Activated CD4-positive, alpha-beta memory T cell treated with anti-CD3 and anti-CD28 coated beads for 36 hours (primary cell): ENCODE data around the gene POMP. TPM values are rescaled to one million over a fixed set of nuclear protein-coding genes. Genes with fewer than 3 reads are reported as not detected.

Source experiments
- CTCF ChIA-PET: fragments of 350-600 bp; sonication (Branson Sonifier 250); formaldehyde crosslinking; loops from one replicate; lab custom pipeline; 2021; ENCODE audit warnings: antibody characterized with exemption, inconsistent platforms; lab: Charles Lee
- POLR2A ChIA-PET: fragments of 350-600 bp; sonication (Branson Sonifier 250); formaldehyde crosslinking; loops from one replicate; lab custom pipeline; 2021; ENCODE audit warnings: antibody characterized with exemption; lab: Charles Lee
- DNase-seq: peaks from one replicate; pipeline ENCODE4 v3.0.0-alpha.2; 2020
- H3K27ac Mint-ChIP-seq: one replicate; pipeline ENCODE4 v1.8.0; 2021; ENCODE audit warnings: mixed read lengths
- H3K27me3 Mint-ChIP-seq: one replicate; pipeline ENCODE4 v1.8.0; 2021; ENCODE audit warnings: mixed read lengths
- H3K36me3 Mint-ChIP-seq: one replicate; pipeline ENCODE4 v1.8.0; 2021; ENCODE audit warnings: mixed read lengths
- H3K4me1 Mint-ChIP-seq: one replicate; pipeline ENCODE4 v1.8.0; 2021; ENCODE audit warnings: low read depth, mixed read lengths
- H3K4me3 Mint-ChIP-seq: one replicate; pipeline ENCODE4 v1.8.0; 2021; ENCODE audit warnings: mild to moderate bottlenecking, mixed read lengths
- H3K9me3 Mint-ChIP-seq: one replicate; pipeline ENCODE4 v1.8.0; 2021; ENCODE audit warnings: mixed read lengths
- intact Hi-C: fragments of 100-400 bp; cut with micrococcal nuclease; formaldehyde crosslinking; loops from one replicate; pipeline ENCODE4 v1.15.1; 2023
- total RNA-seq, 2 experiments: library from RNA; stranded (reverse); gene quantifications; one replicate each; pipeline ENCODE4 v1.2.3, GENCODE V29; 2021

Gene POMP
- total RNA-seq, 2 experiments from 2014 or later: 123 to 125 TPM

DNA sequence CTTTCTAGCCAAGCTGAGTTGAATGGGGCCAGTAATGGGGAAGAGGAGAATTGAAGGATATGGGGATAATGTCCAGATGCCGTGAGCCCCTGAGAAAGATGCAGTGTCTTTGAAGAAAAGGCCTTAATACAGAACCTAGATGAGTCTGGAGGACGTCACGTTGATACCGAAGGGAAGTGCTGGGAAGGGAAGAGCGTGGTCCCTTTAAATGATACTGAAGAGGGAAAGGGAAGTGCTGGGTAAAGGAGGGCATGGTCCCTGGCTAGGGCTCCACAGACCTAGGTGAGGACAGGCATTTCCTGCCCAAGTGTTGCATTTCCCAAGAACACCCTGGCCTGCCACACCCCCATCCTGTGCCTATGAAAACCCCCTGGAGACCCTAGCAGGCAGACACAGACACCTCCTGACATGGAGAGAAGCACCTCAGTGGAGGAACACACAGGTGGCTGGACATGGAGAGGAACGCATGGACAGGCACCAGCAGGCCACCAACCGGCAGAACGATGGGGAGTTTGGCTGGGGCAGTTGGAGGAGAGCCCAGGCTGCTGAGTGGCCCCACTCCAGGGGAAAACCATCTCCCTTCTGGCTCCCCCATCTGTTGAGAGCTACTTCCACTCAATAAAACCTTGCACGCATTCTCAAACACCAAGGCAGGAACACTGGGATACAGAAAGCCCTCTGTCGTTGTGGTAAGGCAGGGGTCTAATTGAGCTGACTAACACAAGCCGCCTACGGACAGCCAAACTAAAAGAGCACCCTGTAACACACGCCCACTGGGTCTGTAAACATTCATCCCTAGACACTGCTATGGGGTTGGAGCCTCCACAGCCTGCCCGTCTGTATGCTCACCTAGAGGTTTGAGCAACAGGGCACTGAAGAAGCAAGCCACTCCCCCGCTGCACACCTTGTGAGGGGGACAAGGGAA, 34.9 kb upstream of the POMP start:
- POLR2A ChIA-PET: no interaction called here
- H3K9me3 Mint-ChIP-seq: no peaks in the 10 kb centered on the region
- H3K27me3 Mint-ChIP-seq: no peaks in the 10 kb centered on the region
- CTCF ChIA-PET: no interaction called here
- DNase-seq: no peak
- H3K4me1 Mint-ChIP-seq: peaks cover 7% of the 10 kb centered on the region
- intact Hi-C loops: no loop called here
- H3K36me3 Mint-ChIP-seq: no peaks in the 10 kb centered on the region
- no peak overlapping the region for H3K27ac Mint-ChIP-seq
- H3K4me3 Mint-ChIP-seq: no peak overlapping the region

- CTCF ChIA-PET: no interaction called here
Measured at GRCh38 chr13:28624707-28625432, 34.1 kb upstream of the POMP start.

GRCh38 chr13:28626266-28626665, 32.7 kb upstream of the POMP start:
- Mint-ChIP-seq H3K27ac (no peak overlapping the region), H3K4me1 (peaks cover 7% of the 10 kb centered on the region), H3K36me3 (no peaks in the 10 kb centered on the region), H3K9me3 (no peaks in the 10 kb centered on the region), H3K27me3 (peaks cover 3% of the 10 kb centered on the region), H3K4me3 (no peak overlapping the region)
- intact Hi-C loops: no loop called here
- CTCF ChIA-PET: no interaction called here
- POLR2A ChIA-PET: no interaction called here
- no peak for DNase-seq

More at GRCh38 chr13:28624707-28625432, 34.1 kb upstream of the POMP start:
- no peak for DNase-seq
- POLR2A ChIA-PET: no interaction called here
- intact Hi-C loops: no loop called here
- no peak overlapping the region for H3K4me3 Mint-ChIP-seq
- H3K36me3 Mint-ChIP-seq: no peaks in the 10 kb centered on the region
- H3K9me3 Mint-ChIP-seq: no peaks in the 10 kb centered on the region
- no peak overlapping the region for H3K27ac Mint-ChIP-seq
- H3K4me1 Mint-ChIP-seq: peaks cover 7% of the 10 kb centered on the region
- H3K27me3 Mint-ChIP-seq: no peaks in the 10 kb centered on the region

DNA sequence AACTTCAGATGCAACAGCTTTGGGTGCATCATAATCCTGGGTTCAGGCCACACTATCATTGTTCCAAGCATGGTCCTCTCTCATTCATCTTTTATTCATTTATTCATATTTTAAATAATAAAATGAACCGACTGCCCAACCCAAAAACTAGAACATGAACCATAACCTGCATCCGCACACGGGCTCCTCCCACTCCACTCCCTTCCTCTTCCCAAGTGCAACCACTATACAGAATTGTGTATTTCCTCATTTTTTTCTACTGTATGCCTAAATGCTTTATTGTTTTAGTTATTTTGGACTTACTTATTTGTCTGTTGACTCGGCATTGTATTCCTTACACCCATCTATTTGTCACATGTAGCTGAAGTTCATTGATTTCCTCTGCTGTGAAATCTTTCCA, 30.7 kb upstream of the POMP start:
- no peak for DNase-seq
- no peaks in the 10 kb centered on the region for H3K9me3 Mint-ChIP-seq
- peaks cover 7% of the 10 kb centered on the region for H3K4me1 Mint-ChIP-seq
- H3K27ac Mint-ChIP-seq: no peak overlapping the region
- intact Hi-C loops: no loop called here
- ChIA-PET CTCF (no interaction called here), POLR2A (no interaction called here)
- H3K27me3 Mint-ChIP-seq: peaks cover 11% of the 10 kb centered on the region
- no peaks in the 10 kb centered on the region for H3K36me3 Mint-ChIP-seq
- H3K4me3 Mint-ChIP-seq: no peak overlapping the region

- CTCF ChIA-PET: no interaction called here
- Mint-ChIP-seq H3K4me3 (no peak overlapping the region), H3K4me1 (no peaks in the 10 kb centered on the region), H3K9me3 (no peaks in the 10 kb centered on the region), H3K27ac (no peak overlapping the region), H3K36me3 (no peaks in the 10 kb centered on the region), H3K27me3 (peaks cover 16% of the 10 kb centered on the region)
- no peak for DNase-seq
- POLR2A ChIA-PET: no interaction called here
- intact Hi-C loops: loop anchor here (10.0 kb wide), 1 partner anchor 576 kb away; no protein-coding TSS in a partner anchor
Measured at GRCh38 chr13:28630869-28631268, 28.1 kb upstream of the POMP start.

- peaks cover 19% of the 10 kb centered on the region for H3K27me3 Mint-ChIP-seq
- DNase-seq: no peak
- peaks cover 4% of the 10 kb centered on the region for H3K4me1 Mint-ChIP-seq
- no peak overlapping the region for H3K27ac Mint-ChIP-seq
- no peaks in the 10 kb centered on the region for H3K9me3 Mint-ChIP-seq
- no peak overlapping the region for H3K4me3 Mint-ChIP-seq
- intact Hi-C loops: loop anchor here (10.0 kb wide), 1 partner anchor 577 kb away; no protein-coding TSS in a partner anchor
- H3K36me3 Mint-ChIP-seq: no peaks in the 10 kb centered on the region
- ChIA-PET POLR2A (no interaction called here), CTCF (no interaction called here)
Measured at GRCh38 chr13:28631801-28632200, 27.1 kb upstream of the POMP start.

DNA sequence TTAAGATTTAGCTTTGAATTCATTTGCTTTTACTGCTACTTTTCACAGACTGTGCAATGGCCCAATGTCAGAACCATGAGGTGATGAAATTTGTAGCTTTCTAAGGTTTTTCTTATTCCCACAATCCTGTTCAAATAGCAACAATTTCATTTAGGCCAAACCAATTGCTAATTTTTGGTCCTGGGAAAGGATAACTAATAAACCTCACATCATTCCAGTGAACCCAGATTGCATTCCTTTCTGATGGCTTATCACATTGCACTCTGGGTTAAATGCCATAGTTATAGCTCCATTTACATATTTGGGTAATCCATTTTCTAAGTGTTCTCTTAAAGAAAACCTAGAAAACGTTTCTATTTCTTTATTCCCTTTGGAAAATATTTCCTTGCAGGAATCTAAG, 22.9 kb upstream of the POMP start:
- no peak overlapping the region for H3K27ac Mint-ChIP-seq
- CTCF ChIA-PET: interaction anchor here (0.7 to 1.3 kb wide), 9 partner anchors 13 to 313 kb away, joined by 3 to 6 read pairs (median 3); no protein-coding TSS in a partner anchor
- H3K4me1 Mint-ChIP-seq: peaks cover 6% of the 10 kb centered on the region

GRCh38 chr13:28636677-28637317, 22.1 kb upstream of the POMP start:
- ChIA-PET POLR2A (no interaction called here), CTCF (interaction anchor here (0.7 to 1.3 kb wide), 10 partner anchors 12 to 314 kb away, joined by 3 to 6 read pairs (median 3); no protein-coding TSS in a partner anchor)
- no peak overlapping the region for H3K4me3 Mint-ChIP-seq
- intact Hi-C loops: loop anchor here (1.0 to 10.0 kb wide), 6 partner anchors 23 to 582 kb away; partner anchors contain the start of gene POMP
- peaks cover 27% of the 10 kb centered on the region for H3K27me3 Mint-ChIP-seq
- H3K36me3 Mint-ChIP-seq: no peaks in the 10 kb centered on the region
- H3K9me3 Mint-ChIP-seq: no peaks in the 10 kb centered on the region
- H3K4me1 Mint-ChIP-seq: peaks cover 6% of the 10 kb centered on the region
- DNase-seq: peak; percentile 72
- H3K27ac Mint-ChIP-seq: no peak overlapping the region

More for the DNA sequence above, 22.9 kb upstream of the POMP start:
- intact Hi-C loops: loop anchor here (1.0 to 10.0 kb wide), 6 partner anchors 23 to 581 kb away; partner anchors contain the start of gene POMP
- no peaks in the 10 kb centered on the region for H3K36me3 Mint-ChIP-seq
- POLR2A ChIA-PET: no interaction called here
- H3K9me3 Mint-ChIP-seq: no peaks in the 10 kb centered on the region
- H3K4me3 Mint-ChIP-seq: no peak overlapping the region
- DNase-seq: no peak
- H3K27me3 Mint-ChIP-seq: peaks cover 28% of the 10 kb centered on the region

DNA sequence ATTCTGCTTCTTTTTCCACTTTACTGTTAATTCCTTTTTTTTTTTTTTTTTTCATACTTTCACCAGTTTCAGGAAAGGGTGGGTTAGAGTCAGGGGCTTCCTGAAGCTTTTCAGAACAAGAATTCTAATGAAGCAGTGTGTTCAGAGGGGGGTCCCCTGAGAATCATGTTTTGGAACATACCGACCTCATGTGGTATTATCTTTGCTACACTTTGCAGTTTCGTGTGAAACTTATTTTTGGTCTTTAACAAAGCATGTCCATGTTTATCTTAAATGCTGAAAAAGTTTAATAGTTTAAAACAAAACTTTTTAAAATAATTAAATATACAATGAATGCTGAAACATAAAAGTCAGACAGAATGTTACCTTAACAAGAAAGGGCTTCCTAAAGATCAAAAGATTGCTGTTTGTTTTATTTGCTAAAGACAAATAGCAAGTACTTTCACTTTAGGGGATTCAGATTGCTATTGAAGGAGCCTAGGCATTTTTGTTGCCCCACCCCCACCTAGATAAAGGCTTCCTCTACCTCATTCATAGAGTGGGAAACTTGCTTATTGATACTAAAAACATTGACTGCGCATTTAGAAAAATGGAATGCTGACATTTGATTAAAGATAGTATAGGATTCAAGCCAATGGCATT, 21.1 kb upstream of the POMP start:
- ChIA-PET CTCF (interaction anchor here (0.6 to 1.1 kb wide), 3 partner anchors 11 to 1599 kb away, joined by 3 read pairs; no protein-coding TSS in a partner anchor), POLR2A (interaction anchor here (0.6 kb wide), 1 partner anchor 18 kb away, joined by 3 read pairs; no protein-coding TSS in a partner anchor)
- H3K4me3 Mint-ChIP-seq: no peak overlapping the region
- peaks cover 6% of the 10 kb centered on the region for H3K4me1 Mint-ChIP-seq
- intact Hi-C loops: loop anchor here (2.0 to 10.0 kb wide), 3 partner anchors 96 to 583 kb away; no protein-coding TSS in a partner anchor
- H3K9me3 Mint-ChIP-seq: no peaks in the 10 kb centered on the region
- H3K36me3 Mint-ChIP-seq: no peaks in the 10 kb centered on the region
- no peak for DNase-seq
- peaks cover 24% of the 10 kb centered on the region for H3K27me3 Mint-ChIP-seq
- no peak overlapping the region for H3K27ac Mint-ChIP-seq

GRCh38 chr13:28638756-28639155, 20.2 kb upstream of the POMP start:
- H3K4me3 Mint-ChIP-seq: no peak overlapping the region
- H3K36me3 Mint-ChIP-seq: no peaks in the 10 kb centered on the region
- POLR2A ChIA-PET: interaction anchor here (0.6 kb wide), 1 partner anchor 18 kb away, joined by 3 read pairs; no protein-coding TSS in a partner anchor
- DNase-seq: no peak
- H3K27ac Mint-ChIP-seq: no peak overlapping the region
- H3K9me3 Mint-ChIP-seq: no peaks in the 10 kb centered on the region
- H3K4me1 Mint-ChIP-seq: peaks cover 6% of the 10 kb centered on the region
- intact Hi-C loops: loop anchor here (5.0 to 10.0 kb wide), 2 partner anchors 96 to 584 kb away; no protein-coding TSS in a partner anchor
- H3K27me3 Mint-ChIP-seq: peaks cover 19% of the 10 kb centered on the region
- CTCF ChIA-PET: no interaction called here
